GM12874 (cell line): ENCODE results near the gene RYR2.
A peak's percentile ranks its signal among the peaks of the same experiment; 100 is the strongest.

Source experiments
- CTCF ChIP-seq: IDR thresholded peaks from 2 replicates; pipeline ENCODE4 v1.5.1; 2011; ENCODE audit warnings: low read depth, mild to moderate bottlenecking, control low read depth, low read length, moderate library complexity; ENCODE audit not compliant: insufficient read depth

The RYR2 gene

GRCh38 chr1:237556911-237557310 lies 514.9 kb downstream of the RYR2 start:
- no peak for TF ChIP-seq CTCF

DNA sequence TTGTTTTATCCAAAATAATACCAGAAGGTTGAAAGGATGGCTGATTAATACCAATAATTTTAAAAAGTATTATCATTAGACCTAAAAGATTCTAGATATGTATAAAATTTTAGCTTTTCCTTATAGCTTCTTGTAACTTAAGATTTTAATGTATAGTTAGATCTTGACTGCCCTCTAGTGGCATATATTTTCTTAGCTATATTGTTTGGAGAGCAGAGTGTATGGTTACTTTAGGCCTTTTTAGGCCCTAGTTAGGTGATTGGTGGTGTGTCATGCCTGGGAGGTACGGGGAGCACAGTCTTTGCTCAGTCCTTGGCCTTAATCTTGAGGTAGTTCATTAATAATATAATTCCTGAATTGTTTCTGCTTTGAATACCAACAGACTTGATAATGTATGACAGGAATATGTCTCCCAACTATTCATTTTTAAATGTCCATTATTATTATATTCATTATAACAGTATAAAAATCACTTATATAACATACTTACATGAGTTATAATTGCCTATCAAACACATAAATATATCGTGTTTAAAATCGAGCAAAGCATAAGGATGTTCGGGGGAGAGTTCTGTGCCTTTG lies 520.3 kb downstream of the RYR2 start:
- TF ChIP-seq CTCF, result peak; percentile 42; the same call in 1 of the 2 replicates

GRCh38 chr1:237565236-237565635 lies 523.3 kb downstream of the RYR2 start:
- no peak for TF ChIP-seq CTCF

DNA sequence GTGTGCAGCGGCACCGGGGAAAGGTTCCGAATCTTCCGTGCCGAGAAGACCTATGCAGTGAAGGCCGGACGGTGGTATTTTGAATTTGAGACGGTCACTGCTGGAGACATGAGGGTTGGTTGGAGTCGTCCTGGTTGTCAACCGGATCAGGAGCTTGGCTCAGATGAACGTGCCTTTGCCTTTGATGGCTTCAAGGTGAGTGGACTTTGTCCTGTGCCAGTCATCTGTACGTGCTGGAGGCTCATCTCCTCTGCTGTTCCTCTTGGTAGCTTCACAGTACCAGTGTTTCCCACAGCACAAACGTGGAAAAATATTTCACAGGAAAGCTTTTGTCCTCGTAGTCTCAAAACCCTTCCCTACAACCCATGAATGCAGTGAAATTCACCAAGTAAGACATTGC lies 524.6 kb downstream of the RYR2 start:
- no peak for TF ChIP-seq CTCF

- TF ChIP-seq CTCF, result no peak
These were observed 527.0 kb downstream of the RYR2 start for GRCh38 chr1:237568955-237569354.

DNA sequence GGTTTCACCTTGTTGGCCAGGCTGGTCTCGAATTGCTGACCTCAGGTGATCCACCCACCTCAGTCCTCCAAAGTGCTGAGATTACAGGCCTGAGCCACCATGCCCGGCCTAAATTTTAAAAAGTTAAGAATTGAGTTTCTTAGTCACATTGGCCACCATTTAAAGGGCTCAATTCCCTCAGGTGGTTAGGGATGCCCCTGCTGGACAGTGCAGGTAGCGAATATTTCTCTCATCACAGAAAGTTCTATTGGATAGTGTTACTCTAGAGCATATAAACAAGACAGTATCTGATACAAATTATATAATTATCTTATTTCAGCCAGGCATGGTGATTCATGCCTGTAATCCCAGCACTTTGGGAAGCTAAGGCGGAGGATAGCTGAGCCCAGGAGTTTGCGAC lies 528.5 kb downstream of the RYR2 start:
- TF ChIP-seq CTCF, result peak; percentile 11; the same call in 1 of the 2 replicates

DNA sequence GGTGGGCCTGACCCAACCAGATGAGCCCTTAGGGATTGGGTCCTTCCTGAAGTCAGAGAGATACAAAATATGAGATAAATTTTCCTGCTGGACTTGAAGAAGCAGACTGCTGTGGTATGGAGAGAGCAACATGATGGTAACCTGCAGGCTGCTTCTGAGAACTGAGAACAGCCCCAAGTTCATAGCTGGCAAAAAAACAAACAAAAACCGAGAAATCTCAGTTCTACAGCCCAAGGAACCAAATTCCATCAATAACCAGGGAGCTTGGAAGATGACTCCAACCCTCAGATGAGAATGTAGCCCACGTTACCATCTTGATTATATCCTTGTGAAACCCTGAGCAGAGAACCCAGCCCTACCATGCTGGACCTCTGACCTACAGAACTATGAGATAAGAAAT lies 532.6 kb downstream of the RYR2 start:
- TF ChIP-seq CTCF, result no peak
